ENCODE measurements around the gene ICE2. TPM values are rescaled to one million over a fixed set of nuclear protein-coding genes. Genes with fewer than 3 reads are reported as not detected.

Gene ICE2
- total RNA-seq, 2 donors from 2014 or later, result 89.4 to 99.7 TPM

- H3K4me3 Mint-ChIP-seq, result no peak overlapping the region
- Histone ChIP-seq H3K9ac (ENCODE audit: extremely low read depth, low read length, poor library complexity, severe bottlenecking) (no peak overlapping the region), H3K27me3 (ENCODE audit: control insufficient read depth, insufficient read depth, low read length, poor library complexity, severe bottlenecking) (no peaks in the 10 kb centered on the region), H3K27ac (ENCODE audit: low read depth, low read length) (no peak overlapping the region), H3K9me3 (ENCODE audit: control insufficient read depth, low read length) (no peaks in the 10 kb centered on the region), H3K4me1 (ENCODE audit: control insufficient read depth, insufficient read depth, low read length) (peaks cover 4% of the 10 kb centered on the region), H3K4me3 (ENCODE audit: low read length) (no peak overlapping the region), H3K36me3 (ENCODE audit: control insufficient read depth, insufficient read depth, low read length) (peaks cover 7% of the 10 kb centered on the region)
- 84 to 95% methylated on average over 3 to 4 of the region's 4 CpGs for WGBS, 2 experiments (ENCODE audit: insufficient coverage in 1 of 2, insufficient read length in 1 of 2)
- DNase-seq, result no peak
- H3K36me3 Mint-ChIP-seq (ENCODE audit: low read depth), result no peaks in the 10 kb centered on the region
- no peaks in the 10 kb centered on the region for H3K27me3 Mint-ChIP-seq (ENCODE audit: insufficient read depth)
- TF ChIP-seq, protein P1, sequence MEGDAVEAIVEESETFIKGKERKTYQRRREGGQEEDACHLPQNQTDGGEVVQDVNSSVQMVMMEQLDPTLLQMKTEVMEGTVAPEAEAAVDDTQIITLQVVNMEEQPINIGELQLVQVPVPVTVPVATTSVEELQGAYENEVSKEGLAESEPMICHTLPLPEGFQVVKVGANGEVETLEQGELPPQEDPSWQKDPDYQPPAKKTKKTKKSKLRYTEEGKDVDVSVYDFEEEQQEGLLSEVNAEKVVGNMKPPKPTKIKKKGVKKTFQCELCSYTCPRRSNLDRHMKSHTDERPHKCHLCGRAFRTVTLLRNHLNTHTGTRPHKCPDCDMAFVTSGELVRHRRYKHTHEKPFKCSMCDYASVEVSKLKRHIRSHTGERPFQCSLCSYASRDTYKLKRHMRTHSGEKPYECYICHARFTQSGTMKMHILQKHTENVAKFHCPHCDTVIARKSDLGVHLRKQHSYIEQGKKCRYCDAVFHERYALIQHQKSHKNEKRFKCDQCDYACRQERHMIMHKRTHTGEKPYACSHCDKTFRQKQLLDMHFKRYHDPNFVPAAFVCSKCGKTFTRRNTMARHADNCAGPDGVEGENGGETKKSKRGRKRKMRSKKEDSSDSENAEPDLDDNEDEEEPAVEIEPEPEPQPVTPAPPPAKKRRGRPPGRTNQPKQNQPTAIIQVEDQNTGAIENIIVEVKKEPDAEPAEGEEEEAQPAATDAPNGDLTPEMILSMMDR (conservative IDR thresholded peaks at IDR 0.05), result no peak
- H3K27ac Mint-ChIP-seq, result no peak overlapping the region
- H3K9me3 Mint-ChIP-seq, result no peaks in the 10 kb centered on the region
- peaks cover 6% of the 10 kb centered on the region for H3K4me1 Mint-ChIP-seq
Measured at GRCh38 chr15:60417112-60417511, 61.8 kb downstream of the ICE2 start.

DNA sequence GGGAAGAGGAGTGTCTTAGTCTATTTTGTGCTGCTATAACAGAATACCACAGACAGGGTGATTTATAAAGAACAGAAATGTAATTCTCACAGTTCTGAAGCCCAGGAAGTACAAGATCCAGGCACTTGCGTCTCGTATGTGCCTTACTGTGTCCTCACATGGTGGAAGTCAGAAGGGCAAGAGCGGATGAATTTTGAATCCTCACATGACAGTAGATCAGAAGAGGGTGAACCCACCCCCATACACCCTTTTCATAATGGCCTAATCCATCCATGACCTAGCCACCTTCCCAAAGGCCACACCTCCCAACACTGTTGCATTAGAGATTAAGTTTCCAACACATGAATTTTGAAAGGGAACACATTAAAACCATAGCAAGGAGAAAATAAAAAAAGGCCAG, 62.5 kb downstream of the ICE2 start:
- 89 to 100% methylated on average over 3 of the region's 3 CpGs for WGBS, 2 experiments (ENCODE audit: insufficient coverage in 1 of 2, insufficient read length in 1 of 2)
- TF ChIP-seq, protein P1 (conservative IDR thresholded peaks at IDR 0.05), result no peak
- H3K9ac ChIP-seq (ENCODE audit: extremely low read depth, low read length, poor library complexity, severe bottlenecking), result no peak overlapping the region
- H3K4me1 ChIP-seq (ENCODE audit: control insufficient read depth, insufficient read depth, low read length), result peaks cover 4% of the 10 kb centered on the region
- Mint-ChIP-seq H3K4me1 (peaks cover 6% of the 10 kb centered on the region), H3K4me3 (no peak overlapping the region), H3K36me3 (ENCODE audit: low read depth) (no peaks in the 10 kb centered on the region), H3K27ac (no peak overlapping the region), H3K9me3 (no peaks in the 10 kb centered on the region), H3K27me3 (ENCODE audit: insufficient read depth) (no peaks in the 10 kb centered on the region)
- H3K36me3 ChIP-seq (ENCODE audit: control insufficient read depth, insufficient read depth, low read length), result peaks cover 3% of the 10 kb centered on the region
- H3K4me3 ChIP-seq (ENCODE audit: low read length), result no peak overlapping the region
- no peak overlapping the region for H3K27ac ChIP-seq (ENCODE audit: low read depth, low read length)
- no peak for DNase-seq
- no peaks in the 10 kb centered on the region for H3K27me3 ChIP-seq (ENCODE audit: control insufficient read depth, insufficient read depth, low read length, poor library complexity, severe bottlenecking)
- H3K9me3 ChIP-seq (ENCODE audit: control insufficient read depth, low read length), result no peaks in the 10 kb centered on the region

GRCh38 chr15:60414016-60414682, 64.8 kb downstream of the ICE2 start:
- no peak overlapping the region for H3K27ac Mint-ChIP-seq
- 71 to 74% methylated on average over 5 to 10 of the region's 10 CpGs for WGBS, 2 experiments (ENCODE audit: insufficient coverage in 1 of 2, insufficient read length in 1 of 2)
- Histone ChIP-seq H3K27ac (ENCODE audit: low read depth, low read length) (no peak overlapping the region), H3K36me3 (ENCODE audit: control insufficient read depth, insufficient read depth, low read length) (peaks cover under 1% of the 10 kb centered on the region), H3K9me3 (ENCODE audit: control insufficient read depth, low read length) (no peaks in the 10 kb centered on the region), H3K4me1 (ENCODE audit: control insufficient read depth, insufficient read depth, low read length) (peaks cover 4% of the 10 kb centered on the region), H3K9ac (ENCODE audit: extremely low read depth, low read length, poor library complexity, severe bottlenecking) (no peak overlapping the region), H3K4me3 (ENCODE audit: low read length) (no peak overlapping the region), H3K27me3 (ENCODE audit: control insufficient read depth, insufficient read depth, low read length, poor library complexity, severe bottlenecking) (no peaks in the 10 kb centered on the region)
- H3K36me3 Mint-ChIP-seq (ENCODE audit: low read depth), result no peaks in the 10 kb centered on the region
- H3K9me3 Mint-ChIP-seq, result no peaks in the 10 kb centered on the region
- TF ChIP-seq, protein P1 (conservative IDR thresholded peaks at IDR 0.05), result no peak
- H3K4me1 Mint-ChIP-seq, result peaks cover 6% of the 10 kb centered on the region
- DNase-seq, result no peak
- H3K27me3 Mint-ChIP-seq (ENCODE audit: insufficient read depth), result no peaks in the 10 kb centered on the region
- no peak overlapping the region for H3K4me3 Mint-ChIP-seq

All from endodermal cell (in vitro differentiated cells).